Spleen (tissue), 7 donors: ENCODE measurements around the gene BABAM2.

Experiments
- POLR2A ChIP-seq, 3 donors: fragments of 450-650 bp; IDR thresholded peaks; one replicate each; pipeline ENCODE4 v1.5.1; 2017; ENCODE audit warnings: antibody characterized with exemption in 3 of 3, mild to moderate bottlenecking in 1 of 3
- POLR2AphosphoS5 ChIP-seq, 3 donors: sonication (generic); formaldehyde crosslinking; IDR thresholded peaks; one replicate each; pipeline ENCODE4 v1.5.1; 2017; ENCODE audit warnings: antibody characterized with exemption in 3 of 3
- TF ChIP-seq, protein P1 (sequence below), 11 experiments: fragments of 200-600 bp in 7 of 11; fragments of 450-650 bp in 4 of 11; sonication (generic) in 4 of 11; IDR thresholded peaks in 8 of 11; conservative IDR thresholded peaks in 3 of 11; 1 replicate in 7 of 11; 2 replicates in 4 of 11; pipeline versions ENCODE4 v1.4.0 to v1.8.0; 2016 to 2021; ENCODE audit warnings: antibody characterized with exemption in 11 of 11, inconsistent platforms in 4 of 11, mild to moderate bottlenecking in 1 of 11
- donor health status: DM: no; HTN: no; CAD: no; lungs with moderate emphysema.
- donor health status: DM: no; HTN: no; CAD: no.
- donor health status: DM: no; HTN: no; CAD: no.

DNA sequence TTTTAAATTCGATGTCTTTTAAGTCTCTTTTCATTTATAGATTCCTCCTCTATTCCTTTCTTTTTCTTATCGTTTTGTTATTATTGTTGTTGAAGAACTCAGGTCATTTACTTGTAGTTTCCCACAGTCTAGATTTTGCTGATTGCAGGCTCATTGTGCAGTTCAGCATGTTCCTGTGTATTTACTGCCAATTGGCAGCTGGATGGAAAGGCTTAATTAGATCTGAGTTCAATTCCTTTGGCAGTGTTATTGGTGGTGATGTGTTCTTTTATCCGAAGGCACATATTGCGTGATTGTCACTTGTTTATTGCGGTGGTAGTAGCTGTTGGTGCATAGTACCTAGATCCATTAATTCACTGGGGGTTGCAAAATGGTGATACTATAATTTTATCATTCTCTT, 180.7 kb downstream of the BABAM2 start:
- TF ChIP-seq, protein P1, sequence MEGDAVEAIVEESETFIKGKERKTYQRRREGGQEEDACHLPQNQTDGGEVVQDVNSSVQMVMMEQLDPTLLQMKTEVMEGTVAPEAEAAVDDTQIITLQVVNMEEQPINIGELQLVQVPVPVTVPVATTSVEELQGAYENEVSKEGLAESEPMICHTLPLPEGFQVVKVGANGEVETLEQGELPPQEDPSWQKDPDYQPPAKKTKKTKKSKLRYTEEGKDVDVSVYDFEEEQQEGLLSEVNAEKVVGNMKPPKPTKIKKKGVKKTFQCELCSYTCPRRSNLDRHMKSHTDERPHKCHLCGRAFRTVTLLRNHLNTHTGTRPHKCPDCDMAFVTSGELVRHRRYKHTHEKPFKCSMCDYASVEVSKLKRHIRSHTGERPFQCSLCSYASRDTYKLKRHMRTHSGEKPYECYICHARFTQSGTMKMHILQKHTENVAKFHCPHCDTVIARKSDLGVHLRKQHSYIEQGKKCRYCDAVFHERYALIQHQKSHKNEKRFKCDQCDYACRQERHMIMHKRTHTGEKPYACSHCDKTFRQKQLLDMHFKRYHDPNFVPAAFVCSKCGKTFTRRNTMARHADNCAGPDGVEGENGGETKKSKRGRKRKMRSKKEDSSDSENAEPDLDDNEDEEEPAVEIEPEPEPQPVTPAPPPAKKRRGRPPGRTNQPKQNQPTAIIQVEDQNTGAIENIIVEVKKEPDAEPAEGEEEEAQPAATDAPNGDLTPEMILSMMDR (IDR thresholded peaks at IDR 0.05 in 8 of 11, conservative IDR thresholded peaks at IDR 0.05 in 3 of 11): no peak
- TF ChIP-seq POLR2A (IDR thresholded peaks at IDR 0.05): no peak
- TF ChIP-seq POLR2AphosphoS5 (IDR thresholded peaks at IDR 0.05): no peak
